K562 (cell line): ENCODE measurements around the gene C9orf50. TPM values are rescaled to one million over a fixed set of nuclear protein-coding genes. Genes with fewer than 3 reads are reported as not detected.

ENCODE experiments used
- CBFA2T3 ChIP-seq: fragments of 450-650 bp; IDR thresholded peaks from 2 replicates; pipeline ENCODE4 v1.6.1; 2017
- CREM ChIP-seq: IDR thresholded peaks from 2 replicates; pipeline ENCODE4 v1.6.1; 2014; ENCODE audit warnings: antibody characterized with exemption, low read depth
- CXXC5 ChIP-seq: fragments of 250-450 bp; sonication (Bioruptor Pico); IDR thresholded peaks from 2 replicates; pipeline ENCODE4 v1.8.0; 2022; ENCODE audit warnings: inconsistent platforms, mild to moderate bottlenecking, moderate library complexity
- ERF ChIP-seq: fragments of 450-650 bp; formaldehyde crosslinking; IDR thresholded peaks from 2 replicates; pipeline ENCODE4 v1.4.0; 2020; ENCODE audit warnings: mild to moderate bottlenecking, mixed read lengths
- GATAD2A ChIP-seq: fragments of 450-650 bp; IDR thresholded peaks from 2 replicates; pipeline ENCODE4 v1.6.1; 2017
- HDAC6 ChIP-seq: IDR thresholded peaks from 2 replicates; pipeline ENCODE4 v1.6.1; 2012; ENCODE audit warnings: low read depth, mild to moderate bottlenecking, control low read depth, inconsistent platforms, low read length, moderate library complexity
- HNRNPK ChIP-seq: fragments of 200-400 bp; formaldehyde crosslinking; IDR thresholded peaks from one replicate; pipeline ENCODE4 v1.6.1; 2018; ENCODE audit warnings: mild to moderate bottlenecking, low read depth, low read length; ENCODE audit not compliant: poor library complexity, severe bottlenecking
- KLF10 ChIP-seq: fragments of 250-450 bp; sonication (Bioruptor Pico); IDR thresholded peaks from 2 replicates; pipeline ENCODE4 v1.6.1; 2021; ENCODE audit warnings: matching md5 sums
- MTA1 ChIP-seq: fragments of 450-650 bp; IDR thresholded peaks from 2 replicates; pipeline ENCODE4 v1.6.1; 2017; ENCODE audit warnings: borderline replicate concordance
- POLR2AphosphoS2 ChIP-seq: IDR thresholded peaks from 2 replicates; pipeline ENCODE4 v1.6.1; 2012; ENCODE audit warnings: low read length, improper control_type of control experiment
- SAP30 ChIP-seq: fragments of 200-600 bp; sonication (generic); IDR thresholded peaks from 2 replicates; pipeline ENCODE4 v1.6.1; 2012; ENCODE audit warnings: borderline replicate concordance, low read depth, mild to moderate bottlenecking, moderate library complexity, low read length, control low read depth, inconsistent platforms; ENCODE audit not compliant: insufficient read depth, poor library complexity, severe bottlenecking
- SNRNP70 ChIP-seq: fragments of 200-400 bp; formaldehyde crosslinking; optimal IDR thresholded peaks from 2 replicates; pipeline ENCODE3; 2017; ENCODE audit warnings: low read depth, low read length
- TCF7L2 ChIP-seq: fragments of 150-350 bp; IDR thresholded peaks from 2 replicates; pipeline ENCODE4 v1.6.1; 2016; ENCODE audit warnings: low read depth, mild to moderate bottlenecking, low read length, moderate library complexity
- ZNF316 ChIP-seq: fragments of 450-650 bp; IDR thresholded peaks from 2 replicates; pipeline ENCODE4 v1.6.1; 2016
- ZNF589 ChIP-seq: fragments of 200-800 bp; sonication (Bioruptor generic); IDR thresholded peaks from 2 replicates; pipeline ENCODE4 v1.6.1; 2016; ENCODE audit warnings: low read depth, missing genetic modification characterization, missing compliant biosample characterization
- polyA plus RNA-seq, 8 experiments: library from polyadenylated mRNA; depleted of rRNA in 4 of 8; stranded (reverse) in 5 of 8; unstranded in 3 of 8; fragments of >200 nt; fragmentation: Nextera tagmentation in 2 of 8; fragmentation: Illumina TruSeq in 1 of 8; extraction: Ambion mirVana in 2 of 8; extraction: Trizol in 1 of 8; gene quantifications; 2 replicates each; pipeline versions ENCODE4 v1.2.1 to v1.2.3, GENCODE V29; 2011 to 2014; ENCODE audit warnings: inconsistent platforms in 1 of 8, missing spikeins in 1 of 8
- total RNA-seq, 7 experiments: library from RNA; depleted of rRNA in 6 of 7; stranded (reverse); fragments of >200 nt in 6 of 7; fragmentation: Illumina TruSeq in 2 of 7; extraction: Trizol in 2 of 7; gene quantifications; 2 replicates each; pipeline versions ENCODE4 v1.2.1 to v1.2.3, GENCODE V29; 2011 to 2021; ENCODE audit warnings: low replicate concordance in 1 of 7
- TF ChIP-seq, protein P1 (sequence below): fragments of 450-650 bp; IDR thresholded peaks from 2 replicates; pipeline ENCODE4 v1.6.1; 2016; ENCODE audit warnings: mild to moderate bottlenecking, moderate library complexity
- TF ChIP-seq, protein P2 (sequence below): sonication (generic); formaldehyde crosslinking; IDR thresholded peaks from 2 replicates; pipeline ENCODE4 v1.8.0; 2022; ENCODE audit warnings: mild to moderate bottlenecking, low read depth, missing genetic modification reagents

The C9orf50 gene
- total and polyA plus RNA-seq, 9 of the 15 experiments (the other 6 are each of a cell fraction or from before 2014, with no cell fraction given), result not detected

GRCh38 chr9:129595903-129596540 is 24.9 kb downstream of the C9orf50 start (continued):
- no peak for TF ChIP-seq SAP30
- peak; percentile 72 for TF ChIP-seq CXXC5
- peak; percentile 97 for TF ChIP-seq ZNF589 (CRISPR knock-in tag)
- TF ChIP-seq, protein P1, sequence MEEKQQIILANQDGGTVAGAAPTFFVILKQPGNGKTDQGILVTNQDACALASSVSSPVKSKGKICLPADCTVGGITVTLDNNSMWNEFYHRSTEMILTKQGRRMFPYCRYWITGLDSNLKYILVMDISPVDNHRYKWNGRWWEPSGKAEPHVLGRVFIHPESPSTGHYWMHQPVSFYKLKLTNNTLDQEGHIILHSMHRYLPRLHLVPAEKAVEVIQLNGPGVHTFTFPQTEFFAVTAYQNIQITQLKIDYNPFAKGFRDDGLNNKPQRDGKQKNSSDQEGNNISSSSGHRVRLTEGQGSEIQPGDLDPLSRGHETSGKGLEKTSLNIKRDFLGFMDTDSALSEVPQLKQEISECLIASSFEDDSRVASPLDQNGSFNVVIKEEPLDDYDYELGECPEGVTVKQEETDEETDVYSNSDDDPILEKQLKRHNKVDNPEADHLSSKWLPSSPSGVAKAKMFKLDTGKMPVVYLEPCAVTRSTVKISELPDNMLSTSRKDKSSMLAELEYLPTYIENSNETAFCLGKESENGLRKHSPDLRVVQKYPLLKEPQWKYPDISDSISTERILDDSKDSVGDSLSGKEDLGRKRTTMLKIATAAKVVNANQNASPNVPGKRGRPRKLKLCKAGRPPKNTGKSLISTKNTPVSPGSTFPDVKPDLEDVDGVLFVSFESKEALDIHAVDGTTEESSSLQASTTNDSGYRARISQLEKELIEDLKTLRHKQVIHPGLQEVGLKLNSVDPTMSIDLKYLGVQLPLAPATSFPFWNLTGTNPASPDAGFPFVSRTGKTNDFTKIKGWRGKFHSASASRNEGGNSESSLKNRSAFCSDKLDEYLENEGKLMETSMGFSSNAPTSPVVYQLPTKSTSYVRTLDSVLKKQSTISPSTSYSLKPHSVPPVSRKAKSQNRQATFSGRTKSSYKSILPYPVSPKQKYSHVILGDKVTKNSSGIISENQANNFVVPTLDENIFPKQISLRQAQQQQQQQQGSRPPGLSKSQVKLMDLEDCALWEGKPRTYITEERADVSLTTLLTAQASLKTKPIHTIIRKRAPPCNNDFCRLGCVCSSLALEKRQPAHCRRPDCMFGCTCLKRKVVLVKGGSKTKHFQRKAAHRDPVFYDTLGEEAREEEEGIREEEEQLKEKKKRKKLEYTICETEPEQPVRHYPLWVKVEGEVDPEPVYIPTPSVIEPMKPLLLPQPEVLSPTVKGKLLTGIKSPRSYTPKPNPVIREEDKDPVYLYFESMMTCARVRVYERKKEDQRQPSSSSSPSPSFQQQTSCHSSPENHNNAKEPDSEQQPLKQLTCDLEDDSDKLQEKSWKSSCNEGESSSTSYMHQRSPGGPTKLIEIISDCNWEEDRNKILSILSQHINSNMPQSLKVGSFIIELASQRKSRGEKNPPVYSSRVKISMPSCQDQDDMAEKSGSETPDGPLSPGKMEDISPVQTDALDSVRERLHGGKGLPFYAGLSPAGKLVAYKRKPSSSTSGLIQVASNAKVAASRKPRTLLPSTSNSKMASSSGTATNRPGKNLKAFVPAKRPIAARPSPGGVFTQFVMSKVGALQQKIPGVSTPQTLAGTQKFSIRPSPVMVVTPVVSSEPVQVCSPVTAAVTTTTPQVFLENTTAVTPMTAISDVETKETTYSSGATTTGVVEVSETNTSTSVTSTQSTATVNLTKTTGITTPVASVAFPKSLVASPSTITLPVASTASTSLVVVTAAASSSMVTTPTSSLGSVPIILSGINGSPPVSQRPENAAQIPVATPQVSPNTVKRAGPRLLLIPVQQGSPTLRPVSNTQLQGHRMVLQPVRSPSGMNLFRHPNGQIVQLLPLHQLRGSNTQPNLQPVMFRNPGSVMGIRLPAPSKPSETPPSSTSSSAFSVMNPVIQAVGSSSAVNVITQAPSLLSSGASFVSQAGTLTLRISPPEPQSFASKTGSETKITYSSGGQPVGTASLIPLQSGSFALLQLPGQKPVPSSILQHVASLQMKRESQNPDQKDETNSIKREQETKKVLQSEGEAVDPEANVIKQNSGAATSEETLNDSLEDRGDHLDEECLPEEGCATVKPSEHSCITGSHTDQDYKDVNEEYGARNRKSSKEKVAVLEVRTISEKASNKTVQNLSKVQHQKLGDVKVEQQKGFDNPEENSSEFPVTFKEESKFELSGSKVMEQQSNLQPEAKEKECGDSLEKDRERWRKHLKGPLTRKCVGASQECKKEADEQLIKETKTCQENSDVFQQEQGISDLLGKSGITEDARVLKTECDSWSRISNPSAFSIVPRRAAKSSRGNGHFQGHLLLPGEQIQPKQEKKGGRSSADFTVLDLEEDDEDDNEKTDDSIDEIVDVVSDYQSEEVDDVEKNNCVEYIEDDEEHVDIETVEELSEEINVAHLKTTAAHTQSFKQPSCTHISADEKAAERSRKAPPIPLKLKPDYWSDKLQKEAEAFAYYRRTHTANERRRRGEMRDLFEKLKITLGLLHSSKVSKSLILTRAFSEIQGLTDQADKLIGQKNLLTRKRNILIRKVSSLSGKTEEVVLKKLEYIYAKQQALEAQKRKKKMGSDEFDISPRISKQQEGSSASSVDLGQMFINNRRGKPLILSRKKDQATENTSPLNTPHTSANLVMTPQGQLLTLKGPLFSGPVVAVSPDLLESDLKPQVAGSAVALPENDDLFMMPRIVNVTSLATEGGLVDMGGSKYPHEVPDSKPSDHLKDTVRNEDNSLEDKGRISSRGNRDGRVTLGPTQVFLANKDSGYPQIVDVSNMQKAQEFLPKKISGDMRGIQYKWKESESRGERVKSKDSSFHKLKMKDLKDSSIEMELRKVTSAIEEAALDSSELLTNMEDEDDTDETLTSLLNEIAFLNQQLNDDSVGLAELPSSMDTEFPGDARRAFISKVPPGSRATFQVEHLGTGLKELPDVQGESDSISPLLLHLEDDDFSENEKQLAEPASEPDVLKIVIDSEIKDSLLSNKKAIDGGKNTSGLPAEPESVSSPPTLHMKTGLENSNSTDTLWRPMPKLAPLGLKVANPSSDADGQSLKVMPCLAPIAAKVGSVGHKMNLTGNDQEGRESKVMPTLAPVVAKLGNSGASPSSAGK, result peak; percentile 49; the same call in 1 of the 2 replicates
- TF ChIP-seq, protein P2, sequence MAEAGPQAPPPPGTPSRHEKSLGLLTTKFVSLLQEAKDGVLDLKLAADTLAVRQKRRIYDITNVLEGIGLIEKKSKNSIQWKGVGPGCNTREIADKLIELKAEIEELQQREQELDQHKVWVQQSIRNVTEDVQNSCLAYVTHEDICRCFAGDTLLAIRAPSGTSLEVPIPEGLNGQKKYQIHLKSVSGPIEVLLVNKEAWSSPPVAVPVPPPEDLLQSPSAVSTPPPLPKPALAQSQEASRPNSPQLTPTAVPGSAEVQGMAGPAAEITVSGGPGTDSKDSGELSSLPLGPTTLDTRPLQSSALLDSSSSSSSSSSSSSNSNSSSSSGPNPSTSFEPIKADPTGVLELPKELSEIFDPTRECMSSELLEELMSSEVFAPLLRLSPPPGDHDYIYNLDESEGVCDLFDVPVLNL, result no peak
- no peak for TF ChIP-seq MTA1
- peak; percentile 82; the same call in 1 of the 2 replicates for TF ChIP-seq ERF (CRISPR knock-in tag)
- peak; percentile 52; the same call in 1 of the 2 replicates for TF ChIP-seq CREM
- peak; percentile 98 for TF ChIP-seq CBFA2T3
- no peak for TF ChIP-seq HDAC6
- TF ChIP-seq TCF7L2, result no peak
- TF ChIP-seq SNRNP70, result no peak
- no peak for TF ChIP-seq HNRNPK
- TF ChIP-seq ZNF316, result peak; percentile 29; the same call in 1 of the 2 replicates
- TF ChIP-seq POLR2AphosphoS2, result no peak
- no peak for TF ChIP-seq GATAD2A
- no peak; the same call in 1 of the 2 replicates for TF ChIP-seq KLF10 (CRISPR knock-in tag)
